IMR-90 (cell line): ENCODE results near the gene ADAMTS9.

ENCODE experiments used
- CEBPB ChIP-seq: IDR thresholded peaks from 2 replicates; pipeline ENCODE4 v1.6.1; 2012; ENCODE audit warnings: low read depth, low read length, improper control_type of control experiment
- FOS ChIP-seq: fragments of 150-350 bp; IDR thresholded peaks from 2 replicates; pipeline ENCODE4 v1.6.1; 2016; ENCODE audit warnings: low read depth, low read length
- POLR2A ChIP-seq: IDR thresholded peaks from 2 replicates; pipeline ENCODE4 v1.6.1; 2012; ENCODE audit warnings: mild to moderate bottlenecking, low read depth, low read length
- RFX5 ChIP-seq: IDR thresholded peaks from 2 replicates; pipeline ENCODE4 v1.8.0; 2012; ENCODE audit warnings: low read depth, mild to moderate bottlenecking, low read length, moderate library complexity
- TF ChIP-seq, protein P1 (sequence below): conservative IDR thresholded peaks from 2 replicates; pipeline ENCODE4 v1.5.1; 2012; ENCODE audit warnings: mild to moderate bottlenecking, low read depth, low read length, improper control_type of control experiment

DNA sequence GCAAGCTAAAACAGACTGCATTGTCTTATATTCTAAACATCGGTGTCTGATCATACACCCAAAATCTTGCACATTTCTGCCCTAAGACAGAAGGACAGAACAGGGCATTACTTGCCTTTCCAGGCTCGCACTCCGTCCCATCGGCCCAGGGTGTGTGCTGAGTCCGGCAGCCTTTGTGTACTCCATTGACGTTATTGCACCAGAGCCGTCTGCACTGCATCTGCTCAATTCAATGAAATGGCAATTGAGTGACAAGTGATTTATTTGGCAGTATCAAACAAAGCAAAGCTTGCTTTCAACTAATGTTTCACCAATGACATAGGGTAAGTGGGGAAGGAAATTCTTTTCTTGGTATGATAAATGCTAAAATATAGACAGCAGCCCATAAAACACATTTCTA, 40.0 kb downstream of the ADAMTS9 start:
- TF ChIP-seq, protein P1, sequence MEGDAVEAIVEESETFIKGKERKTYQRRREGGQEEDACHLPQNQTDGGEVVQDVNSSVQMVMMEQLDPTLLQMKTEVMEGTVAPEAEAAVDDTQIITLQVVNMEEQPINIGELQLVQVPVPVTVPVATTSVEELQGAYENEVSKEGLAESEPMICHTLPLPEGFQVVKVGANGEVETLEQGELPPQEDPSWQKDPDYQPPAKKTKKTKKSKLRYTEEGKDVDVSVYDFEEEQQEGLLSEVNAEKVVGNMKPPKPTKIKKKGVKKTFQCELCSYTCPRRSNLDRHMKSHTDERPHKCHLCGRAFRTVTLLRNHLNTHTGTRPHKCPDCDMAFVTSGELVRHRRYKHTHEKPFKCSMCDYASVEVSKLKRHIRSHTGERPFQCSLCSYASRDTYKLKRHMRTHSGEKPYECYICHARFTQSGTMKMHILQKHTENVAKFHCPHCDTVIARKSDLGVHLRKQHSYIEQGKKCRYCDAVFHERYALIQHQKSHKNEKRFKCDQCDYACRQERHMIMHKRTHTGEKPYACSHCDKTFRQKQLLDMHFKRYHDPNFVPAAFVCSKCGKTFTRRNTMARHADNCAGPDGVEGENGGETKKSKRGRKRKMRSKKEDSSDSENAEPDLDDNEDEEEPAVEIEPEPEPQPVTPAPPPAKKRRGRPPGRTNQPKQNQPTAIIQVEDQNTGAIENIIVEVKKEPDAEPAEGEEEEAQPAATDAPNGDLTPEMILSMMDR = no peak
- TF ChIP-seq CEBPB (no peak), FOS (no peak), RFX5 (no peak), POLR2A (no peak)
